Measurements from ENCODE around the gene WARS2.

WARS2 gene

GRCh38 chr1:119046785-119047438 lies 93.5 kb downstream of the WARS2 start:
- TF ChIP-seq POLR2A (IDR thresholded peaks at IDR 0.05; ENCODE audit: low read depth, low read length): no peak
- no peak for FAIRE-seq
- DNase-seq (ENCODE audit: insufficient read length, low spot score): no peak

GRCh38 chr1:119046429-119046784 lies 94.0 kb downstream of the WARS2 start:
- no peak for TF ChIP-seq POLR2A (IDR thresholded peaks at IDR 0.05; ENCODE audit: low read depth, low read length)
- FAIRE-seq (no peak), DNase-seq (ENCODE audit: insufficient read length, low spot score) (no peak)

GRCh38 chr1:119045096-119045746 lies 95.2 kb downstream of the WARS2 start:
- TF ChIP-seq POLR2A (IDR thresholded peaks at IDR 0.05; ENCODE audit: low read depth, low read length): no peak
- DNase-seq (ENCODE audit: insufficient read length, low spot score) (no peak), FAIRE-seq (no peak)

GRCh38 chr1:119040906-119041305 lies 99.5 kb downstream of the WARS2 start:
- FAIRE-seq: no peak
- no peak for DNase-seq (ENCODE audit: insufficient read length, low spot score)
- no peak for TF ChIP-seq POLR2A (IDR thresholded peaks at IDR 0.05; ENCODE audit: low read depth, low read length)

- DNase-seq (ENCODE audit: insufficient read length, low spot score): no peak
- no peak for FAIRE-seq
- TF ChIP-seq POLR2A (IDR thresholded peaks at IDR 0.05; ENCODE audit: low read depth, low read length): no peak
Observed at GRCh38 chr1:119040489-119040888, 100.0 kb downstream of the WARS2 start.

GRCh38 chr1:119038363-119038762 lies 102.1 kb downstream of the WARS2 start:
- DNase-seq (ENCODE audit: insufficient read length, low spot score): no peak
- TF ChIP-seq POLR2A (IDR thresholded peaks at IDR 0.05; ENCODE audit: low read depth, low read length): no peak
- FAIRE-seq: no peak

- no peak for TF ChIP-seq POLR2A (IDR thresholded peaks at IDR 0.05; ENCODE audit: low read depth, low read length)
- DNase-seq (ENCODE audit: insufficient read length, low spot score) (no peak), FAIRE-seq (no peak)
Observed at GRCh38 chr1:119034359-119034758, 106.1 kb downstream of the WARS2 start.

GRCh38 chr1:119032986-119033385 lies 107.5 kb downstream of the WARS2 start:
- DNase-seq (ENCODE audit: insufficient read length, low spot score): no peak
- no peak for FAIRE-seq
- no peak for TF ChIP-seq POLR2A (IDR thresholded peaks at IDR 0.05; ENCODE audit: low read depth, low read length)

GRCh38 chr1:119027759-119028158 lies 112.7 kb downstream of the WARS2 start:
- FAIRE-seq (peak; percentile 36), DNase-seq (ENCODE audit: insufficient read length, low spot score) (no peak)
- TF ChIP-seq POLR2A (IDR thresholded peaks at IDR 0.05; ENCODE audit: low read depth, low read length): no peak

GRCh38 chr1:119026956-119027355 lies 113.5 kb downstream of the WARS2 start:
- TF ChIP-seq POLR2A (IDR thresholded peaks at IDR 0.05; ENCODE audit: low read depth, low read length): no peak
- FAIRE-seq (no peak), DNase-seq (ENCODE audit: insufficient read length, low spot score) (no peak)

GRCh38 chr1:119015547-119015946 lies 124.9 kb downstream of the WARS2 start:
- TF ChIP-seq POLR2A (IDR thresholded peaks at IDR 0.05; ENCODE audit: low read depth, low read length): no peak
- FAIRE-seq (no peak), DNase-seq (ENCODE audit: insufficient read length, low spot score) (no peak)

- FAIRE-seq: no peak
Observed at GRCh38 chr1:119012383-119012782, 128.1 kb downstream of the WARS2 start.

GRCh38 chr1:119011706-119012105 lies 128.7 kb downstream of the WARS2 start:
- TF ChIP-seq POLR2A (IDR thresholded peaks at IDR 0.05; ENCODE audit: low read depth, low read length): no peak
- no peak for DNase-seq (ENCODE audit: insufficient read length, low spot score)
- FAIRE-seq: no peak

More at GRCh38 chr1:119012383-119012782, 128.1 kb downstream of the WARS2 start:
- no peak for DNase-seq (ENCODE audit: insufficient read length, low spot score)
- TF ChIP-seq POLR2A (IDR thresholded peaks at IDR 0.05; ENCODE audit: low read depth, low read length): no peak

GRCh38 chr1:119011116-119011515 lies 129.3 kb downstream of the WARS2 start:
- TF ChIP-seq POLR2A (IDR thresholded peaks at IDR 0.05; ENCODE audit: low read depth, low read length): no peak
- DNase-seq (ENCODE audit: insufficient read length, low spot score) (no peak), FAIRE-seq (no peak)

- TF ChIP-seq POLR2A (IDR thresholded peaks at IDR 0.05; ENCODE audit: low read depth, low read length): no peak
- DNase-seq (ENCODE audit: insufficient read length, low spot score): no peak
- no peak for FAIRE-seq
Observed at GRCh38 chr1:119010201-119010600, 130.3 kb downstream of the WARS2 start.
